Hippocampal formation (tissue), 2 donors: ENCODE results near the gene NUDT8.
"Not testable (repeated sequence)": the region's sequence is repeated elsewhere in the genome, so short reads cannot be mapped to it uniquely, and the experiment has no call there.

Source experiments
- DNase-seq, 2 donors: peaks; one replicate each; lab custom pipeline; 2025; lab: John Stamatoyannopoulos, UW

NUDT8 gene

GRCh38 chr11:67660752-67661151, 31.0 kb upstream of the NUDT8 start:
- DNase-seq, result not testable (repeated sequence)

GRCh38 chr11:67659651-67660165, 30.0 kb upstream of the NUDT8 start:
- not testable (repeated sequence) for DNase-seq

- no peak for DNase-seq
Measured at GRCh38 chr11:67657300-67657699, 27.6 kb upstream of the NUDT8 start.

GRCh38 chr11:67656278-67656922, 26.7 kb upstream of the NUDT8 start:
- no peak for DNase-seq

- no peak for DNase-seq
Measured at GRCh38 chr11:67654225-67654624, 24.5 kb upstream of the NUDT8 start.

- DNase-seq, result no peak
Measured at GRCh38 chr11:67652965-67653845, 23.5 kb upstream of the NUDT8 start.

GRCh38 chr11:67651976-67652781, 22.4 kb upstream of the NUDT8 start:
- no peak for DNase-seq

- no peak for DNase-seq
Measured at GRCh38 chr11:67649634-67650510, 20.1 kb upstream of the NUDT8 start.

- no peak for DNase-seq
Measured at GRCh38 chr11:67648796-67649613, 19.3 kb upstream of the NUDT8 start.

- DNase-seq, result no peak
Measured at GRCh38 chr11:67648140-67648795, 18.5 kb upstream of the NUDT8 start.

- DNase-seq, result no peak
Measured at GRCh38 chr11:67647471-67647870, 17.7 kb upstream of the NUDT8 start.

- DNase-seq, result no peak
Measured at GRCh38 chr11:67646535-67647336, 17.0 kb upstream of the NUDT8 start.

- no peak for DNase-seq
Measured at GRCh38 chr11:67645521-67646461, 16.1 kb upstream of the NUDT8 start.

GRCh38 chr11:67644472-67645418, 15.0 kb upstream of the NUDT8 start:
- no peak for DNase-seq

- no peak for DNase-seq
Measured at GRCh38 chr11:67644042-67644441, 14.3 kb upstream of the NUDT8 start.
